GM12878 (cell line): ENCODE measurements around the gene RAB3A. TPM values are rescaled to one million over a fixed set of nuclear protein-coding genes. Genes with fewer than 3 reads are reported as not detected.

Experiments used
- ATF7 ChIP-seq: fragments of 450-650 bp; IDR thresholded peaks from 2 replicates; pipeline ENCODE4 v1.6.1; 2016; ENCODE audit warnings: low read depth, mild to moderate bottlenecking
- BACH1 ChIP-seq: fragments of 450-650 bp; IDR thresholded peaks from 2 replicates; pipeline ENCODE4 v1.6.1; 2017; ENCODE audit warnings: mild to moderate bottlenecking, borderline replicate concordance
- BHLHE40 ChIP-seq, 2 experiments: fragments of 450-650 bp in 1 of 2; IDR thresholded peaks; 2 replicates each; pipeline ENCODE4 v1.6.1; 2011 to 2017; ENCODE audit warnings: low read depth in 2 of 2, borderline replicate concordance in 1 of 2, improper control_type of control experiment in 1 of 2, low read length in 1 of 2, mild to moderate bottlenecking in 1 of 2
- ETV6 ChIP-seq, 2 experiments: fragments of 450-650 bp in 1 of 2; IDR thresholded peaks in 1 of 2; conservative IDR thresholded peaks in 1 of 2; 2 replicates each; pipeline ENCODE4 v1.6.1; 2014; ENCODE audit warnings: antibody characterized with exemption in 1 of 2, borderline replicate concordance in 1 of 2, low read depth in 1 of 2, mild to moderate bottlenecking in 1 of 2, moderate library complexity in 1 of 2
- GABPA ChIP-seq: IDR thresholded peaks from 2 replicates; pipeline ENCODE4 v1.6.1; 2014; ENCODE audit warnings: antibody characterized with exemption, low read depth, mild to moderate bottlenecking, inconsistent platforms
- HDAC2 ChIP-seq: fragments of 200-600 bp; sonication (generic); IDR thresholded peaks from 2 replicates; pipeline ENCODE4 v1.6.1; 2017
- HDAC6 ChIP-seq: fragments of 200-600 bp; sonication (generic); IDR thresholded peaks from one replicate; pipeline ENCODE4 v1.8.0; 2017; ENCODE audit warnings: antibody characterized with exemption; ENCODE audit not compliant: unreplicated experiment
- IKZF1 ChIP-seq: fragments of 450-650 bp; conservative IDR thresholded peaks from 2 replicates; pipeline ENCODE4 v1.6.1; 2017; ENCODE audit warnings: antibody characterized with exemption, mild to moderate bottlenecking
- IKZF2 ChIP-seq, 2 experiments: fragments of 450-650 bp; IDR thresholded peaks; 2 replicates each; pipeline ENCODE4 v1.6.1; 2017; ENCODE audit warnings: mild to moderate bottlenecking in 2 of 2, moderate library complexity in 2 of 2
- IRF4 ChIP-seq: IDR thresholded peaks from 2 replicates; pipeline ENCODE4 v1.6.1; 2011; ENCODE audit warnings: low read depth, low read length
- MTA2 ChIP-seq: fragments of 450-650 bp; IDR thresholded peaks from 2 replicates; pipeline ENCODE4 v1.6.1; 2016; ENCODE audit warnings: low read depth, mild to moderate bottlenecking, moderate library complexity
- MTA3 ChIP-seq: IDR thresholded peaks from 2 replicates; pipeline ENCODE4 v1.6.1; 2012; ENCODE audit warnings: low read length, inconsistent platforms, borderline replicate concordance
- NBN ChIP-seq: fragments of 450-650 bp; IDR thresholded peaks from 2 replicates; pipeline ENCODE4 v1.6.1; 2016
- SMAD5 ChIP-seq: IDR thresholded peaks from 2 replicates; pipeline ENCODE4 v1.6.1; 2016; ENCODE audit warnings: antibody characterized with exemption, low read depth
- SMARCA5 ChIP-seq: fragments of 450-650 bp; IDR thresholded peaks from 2 replicates; pipeline ENCODE4 v1.6.1; 2017; ENCODE audit warnings: mild to moderate bottlenecking
- YY1 ChIP-seq: IDR thresholded peaks from 2 replicates; pipeline ENCODE4 v1.6.1; 2011; ENCODE audit warnings: low read depth, mild to moderate bottlenecking, low read length
- ZBED1 ChIP-seq: IDR thresholded peaks from 2 replicates; pipeline ENCODE4 v1.6.1; 2016; ENCODE audit warnings: borderline replicate concordance
- ZNF274 ChIP-seq: IDR thresholded peaks from one replicate; pipeline ENCODE4 v1.8.0; 2011; ENCODE audit not compliant: insufficient read length, insufficient read depth
- polyA plus RNA-seq, 11 experiments: library from polyadenylated mRNA; depleted of rRNA in 4 of 11; unstranded in 6 of 11; stranded (reverse) in 5 of 11; fragments of >200 nt; fragmentation: Nextera tagmentation in 4 of 11; fragmentation: Illumina TruSeq in 1 of 11; extraction: Ambion mirVana in 4 of 11; extraction: Trizol in 1 of 11; gene quantifications; 1 replicate in 1 of 11; 2 replicates in 10 of 11; pipeline versions ENCODE4 v1.2.1 to v1.2.3, GENCODE V29; 2011 to 2016; ENCODE audit warnings: inconsistent platforms in 2 of 11, missing spikeins in 2 of 11, low read depth in 1 of 11
- total RNA-seq, 4 experiments: library from RNA; depleted of rRNA in 3 of 4; stranded (reverse); fragments of >200 nt in 3 of 4; fragmentation: Illumina TruSeq in 1 of 4; extraction: Trizol in 1 of 4; gene quantifications; 2 replicates each; pipeline versions ENCODE4 v1.2.1 to v1.2.3, GENCODE V29; 2013 to 2021
- TF ChIP-seq, protein P1 (sequence below): fragments of 450-650 bp; IDR thresholded peaks from 2 replicates; pipeline ENCODE4 v1.6.1; 2017; ENCODE audit warnings: mild to moderate bottlenecking
- TF ChIP-seq, protein P2 (sequence below): IDR thresholded peaks from 2 replicates; pipeline ENCODE4 v1.6.1; 2012; ENCODE audit warnings: low read depth, low read length, improper control_type of control experiment
- TF ChIP-seq, protein P3 (sequence below): fragments of 450-650 bp; IDR thresholded peaks from 2 replicates; pipeline ENCODE4 v1.6.1; 2016; ENCODE audit warnings: mild to moderate bottlenecking
- TF ChIP-seq, protein P4 (sequence below): fragments of 450-650 bp; IDR thresholded peaks from 2 replicates; pipeline ENCODE4 v1.6.1; 2014; ENCODE audit warnings: mild to moderate bottlenecking
- TF ChIP-seq, protein P5 (sequence below): fragments of 450-650 bp; conservative IDR thresholded peaks from 2 replicates; pipeline ENCODE4 v1.6.1; 2017; ENCODE audit warnings: mild to moderate bottlenecking, moderate library complexity

The RAB3A gene
- total and polyA plus RNA-seq, 10 of the 15 experiments (the other 5 are each of a cell fraction or from before 2014, with no cell fraction given): 0.07 to 3.5 (median 1.2) TPM; not detected in 1

DNA sequence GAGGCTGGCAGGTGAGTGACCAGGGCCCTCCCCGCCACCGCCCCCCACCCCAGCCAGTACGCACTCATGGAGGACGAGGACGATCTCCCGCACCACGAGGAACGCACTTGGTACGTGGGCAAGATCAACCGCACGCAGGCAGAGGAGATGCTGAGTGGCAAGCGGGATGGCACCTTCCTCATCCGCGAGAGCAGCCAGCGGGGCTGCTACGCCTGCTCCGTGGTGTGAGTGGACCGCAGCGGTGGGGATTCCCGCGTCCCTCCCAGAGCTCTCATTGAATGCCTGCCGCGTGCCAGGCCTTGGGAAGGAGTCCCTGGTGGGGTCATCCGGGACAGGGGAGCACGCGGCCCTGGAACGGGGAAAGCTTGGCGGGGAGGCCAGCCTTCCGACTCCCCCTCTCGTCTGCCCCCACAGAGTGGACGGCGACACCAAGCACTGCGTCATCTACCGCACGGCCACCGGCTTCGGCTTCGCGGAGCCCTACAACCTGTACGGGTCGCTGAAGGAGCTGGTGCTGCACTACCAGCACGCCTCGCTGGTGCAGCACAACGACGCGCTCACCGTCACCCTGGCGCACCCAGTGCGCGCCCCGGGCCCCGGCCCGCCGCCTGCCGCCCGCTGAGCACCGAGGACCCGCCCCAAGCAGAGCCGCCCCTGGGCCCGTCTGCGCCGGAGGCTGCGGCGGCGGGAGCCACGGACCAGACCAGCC is 35.0 kb downstream of the RAB3A start (continued):
- TF ChIP-seq ETV6 (conservative IDR thresholded peaks at IDR 0.05 in 1 of 2, IDR thresholded peaks at IDR 0.05 in 1 of 2; ENCODE audit: borderline replicate concordance in 1 of 2, low read depth in 1 of 2): no peak
- TF ChIP-seq IRF4: no peak
- no peak for TF ChIP-seq ZBED1
- no peak for TF ChIP-seq HDAC2
- TF ChIP-seq IKZF2 (IDR thresholded peaks at IDR 0.05): peak; percentile 19 to 25; a peak in 3 of 4 replicates
- TF ChIP-seq SMARCA5: 0 out of 2 replicates have a peak, but pooled peaks have one; percentile 21
- TF ChIP-seq, protein P1, sequence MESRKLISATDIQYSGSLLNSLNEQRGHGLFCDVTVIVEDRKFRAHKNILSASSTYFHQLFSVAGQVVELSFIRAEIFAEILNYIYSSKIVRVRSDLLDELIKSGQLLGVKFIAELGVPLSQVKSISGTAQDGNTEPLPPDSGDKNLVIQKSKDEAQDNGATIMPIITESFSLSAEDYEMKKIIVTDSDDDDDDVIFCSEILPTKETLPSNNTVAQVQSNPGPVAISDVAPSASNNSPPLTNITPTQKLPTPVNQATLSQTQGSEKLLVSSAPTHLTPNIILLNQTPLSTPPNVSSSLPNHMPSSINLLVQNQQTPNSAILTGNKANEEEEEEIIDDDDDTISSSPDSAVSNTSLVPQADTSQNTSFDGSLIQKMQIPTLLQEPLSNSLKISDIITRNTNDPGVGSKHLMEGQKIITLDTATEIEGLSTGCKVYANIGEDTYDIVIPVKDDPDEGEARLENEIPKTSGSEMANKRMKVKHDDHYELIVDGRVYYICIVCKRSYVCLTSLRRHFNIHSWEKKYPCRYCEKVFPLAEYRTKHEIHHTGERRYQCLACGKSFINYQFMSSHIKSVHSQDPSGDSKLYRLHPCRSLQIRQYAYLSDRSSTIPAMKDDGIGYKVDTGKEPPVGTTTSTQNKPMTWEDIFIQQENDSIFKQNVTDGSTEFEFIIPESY: peak; percentile 67; the same call in 1 of the 2 replicates
- TF ChIP-seq, protein P2, sequence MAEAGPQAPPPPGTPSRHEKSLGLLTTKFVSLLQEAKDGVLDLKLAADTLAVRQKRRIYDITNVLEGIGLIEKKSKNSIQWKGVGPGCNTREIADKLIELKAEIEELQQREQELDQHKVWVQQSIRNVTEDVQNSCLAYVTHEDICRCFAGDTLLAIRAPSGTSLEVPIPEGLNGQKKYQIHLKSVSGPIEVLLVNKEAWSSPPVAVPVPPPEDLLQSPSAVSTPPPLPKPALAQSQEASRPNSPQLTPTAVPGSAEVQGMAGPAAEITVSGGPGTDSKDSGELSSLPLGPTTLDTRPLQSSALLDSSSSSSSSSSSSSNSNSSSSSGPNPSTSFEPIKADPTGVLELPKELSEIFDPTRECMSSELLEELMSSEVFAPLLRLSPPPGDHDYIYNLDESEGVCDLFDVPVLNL: no peak
- no peak for TF ChIP-seq NBN
- peak; percentile 63 for TF ChIP-seq IKZF1
- no peak for TF ChIP-seq MTA3
- TF ChIP-seq ATF7: no peak
- peak in 1 of 2 experiments; percentile 69; a peak in 2 of 4 replicates for TF ChIP-seq BHLHE40 (IDR thresholded peaks at IDR 0.05; ENCODE audit: borderline replicate concordance in 1 of 2, low read depth in 2 of 2, low read length in 1 of 2)
- TF ChIP-seq BACH1: no peak; the same call in 1 of the 2 replicates
- TF ChIP-seq, protein P3, sequence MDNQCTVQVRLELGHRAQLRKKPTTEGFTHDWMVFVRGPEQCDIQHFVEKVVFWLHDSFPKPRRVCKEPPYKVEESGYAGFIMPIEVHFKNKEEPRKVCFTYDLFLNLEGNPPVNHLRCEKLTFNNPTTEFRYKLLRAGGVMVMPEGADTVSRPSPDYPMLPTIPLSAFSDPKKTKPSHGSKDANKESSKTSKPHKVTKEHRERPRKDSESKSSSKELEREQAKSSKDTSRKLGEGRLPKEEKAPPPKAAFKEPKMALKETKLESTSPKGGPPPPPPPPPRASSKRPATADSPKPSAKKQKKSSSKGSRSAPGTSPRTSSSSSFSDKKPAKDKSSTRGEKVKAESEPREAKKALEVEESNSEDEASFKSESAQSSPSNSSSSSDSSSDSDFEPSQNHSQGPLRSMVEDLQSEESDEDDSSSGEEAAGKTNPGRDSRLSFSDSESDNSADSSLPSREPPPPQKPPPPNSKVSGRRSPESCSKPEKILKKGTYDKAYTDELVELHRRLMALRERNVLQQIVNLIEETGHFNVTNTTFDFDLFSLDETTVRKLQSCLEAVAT: peak; percentile 60
- no peak for TF ChIP-seq ZNF274
- TF ChIP-seq, protein P4, sequence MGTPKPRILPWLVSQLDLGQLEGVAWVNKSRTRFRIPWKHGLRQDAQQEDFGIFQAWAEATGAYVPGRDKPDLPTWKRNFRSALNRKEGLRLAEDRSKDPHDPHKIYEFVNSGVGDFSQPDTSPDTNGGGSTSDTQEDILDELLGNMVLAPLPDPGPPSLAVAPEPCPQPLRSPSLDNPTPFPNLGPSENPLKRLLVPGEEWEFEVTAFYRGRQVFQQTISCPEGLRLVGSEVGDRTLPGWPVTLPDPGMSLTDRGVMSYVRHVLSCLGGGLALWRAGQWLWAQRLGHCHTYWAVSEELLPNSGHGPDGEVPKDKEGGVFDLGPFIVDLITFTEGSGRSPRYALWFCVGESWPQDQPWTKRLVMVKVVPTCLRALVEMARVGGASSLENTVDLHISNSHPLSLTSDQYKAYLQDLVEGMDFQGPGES: no peak
- TF ChIP-seq MTA2: no peak
- TF ChIP-seq, protein P5, sequence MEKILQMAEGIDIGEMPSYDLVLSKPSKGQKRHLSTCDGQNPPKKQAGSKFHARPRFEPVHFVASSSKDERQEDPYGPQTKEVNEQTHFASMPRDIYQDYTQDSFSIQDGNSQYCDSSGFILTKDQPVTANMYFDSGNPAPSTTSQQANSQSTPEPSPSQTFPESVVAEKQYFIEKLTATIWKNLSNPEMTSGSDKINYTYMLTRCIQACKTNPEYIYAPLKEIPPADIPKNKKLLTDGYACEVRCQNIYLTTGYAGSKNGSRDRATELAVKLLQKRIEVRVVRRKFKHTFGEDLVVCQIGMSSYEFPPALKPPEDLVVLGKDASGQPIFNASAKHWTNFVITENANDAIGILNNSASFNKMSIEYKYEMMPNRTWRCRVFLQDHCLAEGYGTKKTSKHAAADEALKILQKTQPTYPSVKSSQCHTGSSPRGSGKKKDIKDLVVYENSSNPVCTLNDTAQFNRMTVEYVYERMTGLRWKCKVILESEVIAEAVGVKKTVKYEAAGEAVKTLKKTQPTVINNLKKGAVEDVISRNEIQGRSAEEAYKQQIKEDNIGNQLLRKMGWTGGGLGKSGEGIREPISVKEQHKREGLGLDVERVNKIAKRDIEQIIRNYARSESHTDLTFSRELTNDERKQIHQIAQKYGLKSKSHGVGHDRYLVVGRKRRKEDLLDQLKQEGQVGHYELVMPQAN: 0 out of 2 replicates have a peak, but pooled peaks have one; percentile 33
- no peak for TF ChIP-seq HDAC6
- TF ChIP-seq GABPA: no peak
- TF ChIP-seq SMAD5: no peak
- no peak for TF ChIP-seq YY1
